HG03196 (cell line): ENCODE data around the gene MYCBP2.
"Not testable (repeated sequence)": the region's sequence is repeated elsewhere in the genome, so short reads cannot be mapped to it uniquely, and the experiment has no call there.

Experiments
- ATAC-seq: cut with Tn5 transposase; IDR thresholded peaks from one replicate; pipeline ENCODE4 v1.9.1; 2021; ENCODE audit not compliant: unreplicated experiment

The MYCBP2 gene

GRCh38 chr13:77326905-77327604 is at the start of gene MYCBP2:
TSS of gene MYCBP2 (minus strand) at chr13:77327094. CDS start at chr13:77326775, 319 bp downstream.
- peak; percentile 47 for ATAC-seq

- no peak for ATAC-seq
These were observed 48.7 kb upstream of the MYCBP2 start for GRCh38 chr13:77375560-77376108.

- peak; percentile 61 for ATAC-seq
These were observed 47.9 kb upstream of the MYCBP2 start for GRCh38 chr13:77374786-77375185.

GRCh38 chr13:77374339-77374738 is 47.4 kb upstream of the MYCBP2 start:
- ATAC-seq, result no peak

GRCh38 chr13:77373502-77373901 is 46.6 kb upstream of the MYCBP2 start:
- no peak for ATAC-seq

GRCh38 chr13:77372275-77372674 is 45.4 kb upstream of the MYCBP2 start:
- ATAC-seq, result no peak

GRCh38 chr13:77370888-77371287 is 44.0 kb upstream of the MYCBP2 start:
- ATAC-seq, result no peak

GRCh38 chr13:77362166-77362565 is 35.3 kb upstream of the MYCBP2 start:
- ATAC-seq, result no peak

GRCh38 chr13:77360032-77360685 is 33.3 kb upstream of the MYCBP2 start:
- ATAC-seq, result peak; percentile 64

GRCh38 chr13:77359171-77359570 is 32.3 kb upstream of the MYCBP2 start:
- ATAC-seq, result no peak

- no peak for ATAC-seq
These were observed 31.1 kb upstream of the MYCBP2 start for GRCh38 chr13:77358001-77358400.

GRCh38 chr13:77356155-77356554 is 29.3 kb upstream of the MYCBP2 start:
- no peak for ATAC-seq

- no peak for ATAC-seq
These were observed 27.1 kb upstream of the MYCBP2 start for GRCh38 chr13:77353995-77354394.

- ATAC-seq, result no peak
These were observed 24.4 kb upstream of the MYCBP2 start for GRCh38 chr13:77351315-77351714.

GRCh38 chr13:77350811-77351210 is 23.9 kb upstream of the MYCBP2 start:
- ATAC-seq, result no peak

- ATAC-seq, result no peak
These were observed 22.5 kb upstream of the MYCBP2 start for GRCh38 chr13:77349365-77349764.

- ATAC-seq, result not testable (repeated sequence)
These were observed 20.5 kb upstream of the MYCBP2 start for GRCh38 chr13:77347351-77347750.

GRCh38 chr13:77345150-77345780 is 18.4 kb upstream of the MYCBP2 start:
- ATAC-seq, result peak; percentile 50

GRCh38 chr13:77343841-77344240 is 16.9 kb upstream of the MYCBP2 start:
- ATAC-seq, result no peak

GRCh38 chr13:77339408-77339807 is 12.5 kb upstream of the MYCBP2 start:
- peak; percentile 47 for ATAC-seq

- ATAC-seq, result peak; percentile 71
These were observed 12.1 kb upstream of the MYCBP2 start for GRCh38 chr13:77338961-77339401.

- peak; percentile 36 for ATAC-seq
These were observed 11.4 kb upstream of the MYCBP2 start for GRCh38 chr13:77338329-77338728.
